Kidney (tissue), 14 donors: ENCODE results near the gene NPHP3. TPM values are rescaled to one million over a fixed set of nuclear protein-coding genes. Genes with fewer than 3 reads are reported as not detected.

Experiments used
- DNase-seq, 5 donors: peaks; one replicate each; pipeline ENCODE4 v3.0.0-alpha.2; 2013 to 2020
- FAIRE-seq: peaks from 2 replicates; lab custom pipeline; 2012; peaks lifted over from hg19 to GRCh38; lab: Jason Lieb, UNC
- H3K27ac ChIP-seq, 2 donors: one replicate each; pipeline ENCODE4 v1.7.0; 2013; ENCODE audit warnings: low read depth in 2 of 2, low read length in 2 of 2, inconsistent platforms in 1 of 2
- H3K27me3 ChIP-seq: one replicate; pipeline ENCODE4 v1.7.1; 2013; ENCODE audit warnings: low read length, inconsistent platforms; ENCODE audit not compliant: control insufficient read depth, insufficient read depth
- H3K36me3 ChIP-seq, 3 donors: one replicate each; pipeline versions ENCODE4 v1.7.0 to v1.7.1; 2013; ENCODE audit warnings: low read length in 3 of 3, control low read depth in 1 of 3, inconsistent platforms in 1 of 3; ENCODE audit not compliant: insufficient read depth in 3 of 3, control insufficient read depth in 2 of 3
- H3K4me1 ChIP-seq, 3 donors: one replicate each; pipeline versions ENCODE4 v1.7.0 to v1.7.1; 2013; ENCODE audit warnings: low read length in 3 of 3, inconsistent platforms in 1 of 3, low read depth in 1 of 3; ENCODE audit not compliant: control insufficient read depth in 2 of 3, insufficient read depth in 2 of 3
- H3K4me3 ChIP-seq, 3 donors: one replicate each; pipeline versions ENCODE4 v1.7.0 to v1.8.1; 2013; ENCODE audit warnings: low read length in 3 of 3, control low read depth in 1 of 3, inconsistent platforms in 1 of 3
- H3K9ac ChIP-seq, 3 donors: one replicate each; pipeline versions ENCODE4 v1.7.0 to v1.7.1; 2013; ENCODE audit warnings: low read length in 3 of 3, control low read depth in 1 of 3, inconsistent platforms in 1 of 3
- H3K9me3 ChIP-seq, 3 donors: one replicate each; pipeline versions ENCODE4 v1.7.0 to v1.7.1; 2013; ENCODE audit warnings: low read length in 3 of 3, control low read depth in 1 of 3, inconsistent platforms in 1 of 3; ENCODE audit not compliant: control insufficient read depth in 2 of 3, insufficient read depth in 1 of 3
- intact Hi-C: fragments of 100-400 bp; cut with DNase I; formaldehyde crosslinking; loops from one replicate; pipeline ENCODE4 v1.11.1; 2022
- polyA plus RNA-seq: library from polyadenylated mRNA; stranded (reverse); fragments of 350-450 nt; fragmentation: Illumina TruSeq; extraction: RNeasy Lipid Tissue Mini Kit (QIAGEN cat#74804); gene quantifications from one replicate; pipeline ENCODE4 v1.2.3, GENCODE V29; 2014; ENCODE audit warnings: low read depth, low replicate concordance; ENCODE audit not compliant: insufficient read depth
- total RNA-seq: library from RNA; stranded (reverse); fragmentation: NEBNext Ultra II Directional; extraction: Animal tissue kit (Norgen Biotek cat#: 25700); gene quantifications from one replicate; pipeline ENCODE4 v1.2.1, GENCODE V29; 2021
- TF ChIP-seq, protein P1 (sequence below): IDR thresholded peaks from 3 replicates; pipeline ENCODE4 v1.5.1; 2012; ENCODE audit warnings: mild to moderate bottlenecking, moderate library complexity, borderline replicate concordance; ENCODE audit not compliant: insufficient read depth; ENCODE audit errors: extremely low read depth
- donor health status: control.
- donor health status: control.
- donor health status: control.
- donor health status: control.
- donor health status: control.
- donor health status: DM: yes; HTN: yes; CAD: no.
- donor health status: Normal renal cell carcinoma (clear cell type).

NPHP3 gene
- total and polyA plus RNA-seq, 2 donors from 2014 or later = 5.9 to 23.2 TPM

DNA sequence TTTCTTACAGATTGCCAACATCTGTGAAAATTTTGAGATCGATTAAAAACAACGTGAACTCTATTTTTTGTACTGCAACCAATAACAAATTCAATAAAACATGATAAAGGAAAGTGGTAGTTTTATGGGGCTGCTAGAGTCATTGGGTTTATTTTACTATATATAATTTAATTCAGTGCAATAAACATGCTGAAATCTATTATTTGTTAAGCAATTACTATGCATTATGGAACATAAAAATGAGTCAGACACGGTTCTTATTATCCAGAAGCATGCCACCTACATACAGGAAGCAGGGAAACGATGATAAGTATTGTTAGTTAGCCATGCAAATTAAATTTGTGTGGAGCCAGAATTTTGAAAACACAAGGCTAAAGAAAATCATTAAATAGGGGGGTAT is 27.2 kb downstream of the NPHP3 start:
- TF ChIP-seq, protein P1, sequence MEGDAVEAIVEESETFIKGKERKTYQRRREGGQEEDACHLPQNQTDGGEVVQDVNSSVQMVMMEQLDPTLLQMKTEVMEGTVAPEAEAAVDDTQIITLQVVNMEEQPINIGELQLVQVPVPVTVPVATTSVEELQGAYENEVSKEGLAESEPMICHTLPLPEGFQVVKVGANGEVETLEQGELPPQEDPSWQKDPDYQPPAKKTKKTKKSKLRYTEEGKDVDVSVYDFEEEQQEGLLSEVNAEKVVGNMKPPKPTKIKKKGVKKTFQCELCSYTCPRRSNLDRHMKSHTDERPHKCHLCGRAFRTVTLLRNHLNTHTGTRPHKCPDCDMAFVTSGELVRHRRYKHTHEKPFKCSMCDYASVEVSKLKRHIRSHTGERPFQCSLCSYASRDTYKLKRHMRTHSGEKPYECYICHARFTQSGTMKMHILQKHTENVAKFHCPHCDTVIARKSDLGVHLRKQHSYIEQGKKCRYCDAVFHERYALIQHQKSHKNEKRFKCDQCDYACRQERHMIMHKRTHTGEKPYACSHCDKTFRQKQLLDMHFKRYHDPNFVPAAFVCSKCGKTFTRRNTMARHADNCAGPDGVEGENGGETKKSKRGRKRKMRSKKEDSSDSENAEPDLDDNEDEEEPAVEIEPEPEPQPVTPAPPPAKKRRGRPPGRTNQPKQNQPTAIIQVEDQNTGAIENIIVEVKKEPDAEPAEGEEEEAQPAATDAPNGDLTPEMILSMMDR = no peak
- Histone ChIP-seq H3K9ac (no peak overlapping the region), H3K27me3 (no peaks in the 10 kb centered on the region), H3K4me1 (no peaks in the 10 kb centered on the region), H3K36me3 (peaks cover 15 to 43% (median 22%) of the 10 kb centered on the region in 3 donors), H3K27ac (no peak overlapping the region), H3K9me3 (no peaks in the 10 kb centered on the region), H3K4me3 (no peak overlapping the region)
- FAIRE-seq (no peak), DNase-seq (no peak)
- intact Hi-C loops = no loop called here

GRCh38 chr3:132690040-132690439 is 32.2 kb downstream of the NPHP3 start:
- H3K36me3 ChIP-seq = peaks cover 18 to 46% (median 37%) of the 10 kb centered on the region in 3 donors
- H3K9me3 ChIP-seq = no peaks in the 10 kb centered on the region
- no peak overlapping the region for H3K27ac ChIP-seq
- intact Hi-C loops = no loop called here
- no peak for DNase-seq
- TF ChIP-seq, protein P1 = no peak
- H3K27me3 ChIP-seq = no peaks in the 10 kb centered on the region
- no peak overlapping the region for H3K4me3 ChIP-seq
- FAIRE-seq = no peak
- no peak overlapping the region for H3K9ac ChIP-seq
- no peaks in the 10 kb centered on the region for H3K4me1 ChIP-seq

- H3K27me3 ChIP-seq = no peaks in the 10 kb centered on the region
- no peak for FAIRE-seq
- H3K9me3 ChIP-seq = no peaks in the 10 kb centered on the region
- TF ChIP-seq, protein P1 = no peak
- H3K4me3 ChIP-seq = no peak overlapping the region
- no peak overlapping the region for H3K9ac ChIP-seq
- no peak overlapping the region for H3K27ac ChIP-seq
- no peak for DNase-seq
- intact Hi-C loops = no loop called here
- H3K4me1 ChIP-seq = no peaks in the 10 kb centered on the region
- H3K36me3 ChIP-seq = peaks cover 0 to 11% (median 2%) of the 10 kb centered on the region in 3 donors
These were observed 40.0 kb downstream of the NPHP3 start for GRCh38 chr3:132682201-132682600.

DNA sequence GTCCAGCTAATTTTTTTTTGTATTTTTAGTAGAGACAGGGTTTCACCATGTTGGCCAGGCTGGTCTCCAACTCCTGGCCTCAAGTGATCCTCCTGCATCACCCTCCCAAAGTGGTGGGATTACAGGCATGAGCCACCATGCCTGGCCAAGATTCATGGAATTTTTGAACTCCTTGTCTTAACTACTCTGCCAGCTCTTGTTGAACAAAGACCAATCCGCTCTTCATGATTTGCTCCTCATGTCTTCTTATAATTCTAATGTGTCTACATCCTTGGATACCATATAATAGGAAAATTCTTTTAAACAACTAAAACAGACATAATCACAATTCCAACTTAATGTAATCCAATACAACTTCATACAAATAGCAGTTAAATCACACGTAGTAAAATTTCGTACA is 40.8 kb downstream of the NPHP3 start:
- H3K4me1 ChIP-seq = no peaks in the 10 kb centered on the region
- no peak overlapping the region for H3K4me3 ChIP-seq
- peaks cover 0 to 16% (median 10%) of the 10 kb centered on the region in 3 donors for H3K36me3 ChIP-seq
- H3K27ac ChIP-seq = no peak overlapping the region
- H3K9me3 ChIP-seq = no peaks in the 10 kb centered on the region
- TF ChIP-seq, protein P1 = no peak
- intact Hi-C loops = no loop called here
- H3K27me3 ChIP-seq = no peaks in the 10 kb centered on the region
- no peak for DNase-seq
- no peak for FAIRE-seq
- H3K9ac ChIP-seq = no peak overlapping the region
